HCT116 (cell line): Measurements from ENCODE around the gene LIMD2. TPM values are rescaled to one million over a fixed set of nuclear protein-coding genes. Genes with fewer than 3 reads are reported as not detected.
A peak's percentile ranks its signal among the peaks of the same experiment; 100 is the strongest.

Source experiments
- ATAC-seq: fragments of 200-7000 bp; cut with Tn5 transposase; 2 replicates; pipeline ENCODE4 v1.9.1; 2020; ENCODE audit warnings: mild to moderate bottlenecking, moderate library complexity
- BruUV-seq: library from RNA; stranded (reverse); fragments of 400-500 nt; replicated peaks from 2 replicates; lab custom pipeline; 2021; lab: Mats Ljungman, UMichigan
- CTCF ChIA-PET: fragments of 300-600 bp; sonication (Branson Sonifier 250); formaldehyde crosslinking; loops from one replicate; lab custom pipeline; 2021; ENCODE audit warnings: antibody characterized with exemption; lab: Charles Lee
- POLR2A ChIA-PET: fragments of 300-600, 350-600 bp; sonication (Branson Sonifier 250); formaldehyde crosslinking; loops from one replicate; lab custom pipeline; 2021; ENCODE audit warnings: antibody characterized with exemption; lab: Charles Lee
- RAD21 ChIA-PET, 2 experiments: fragments of 300-600 bp; sonication (Branson Sonifier 250); formaldehyde crosslinking; loops; one replicate each; lab custom pipeline; 2023; ENCODE audit warnings: low total read pairs in 2 of 2; ENCODE audit not compliant: uncharacterized antibody in 2 of 2, unreplicated experiment in 2 of 2, low non-redundant PET in 1 of 2; lab: Charles Lee
- DNase-seq: peaks from one replicate; pipeline ENCODE4 v3.0.0-alpha.2; 2010; ENCODE audit warnings: low read depth, low spot score
- H2AFZ ChIP-seq: fragments of 200-600 bp; shearing (Covaris generic), sonication (generic); 2 replicates; pipeline ENCODE4 v1.6.1; 2017; ENCODE audit warnings: low read depth, mixed run types, mixed read lengths, antibody characterized with exemption, low read length; ENCODE audit not compliant: poor library complexity, severe bottlenecking
- H3K27ac ChIP-seq: 2 replicates; pipeline ENCODE4 v1.5.1; 2012; ENCODE audit warnings: low read depth, low read length
- H3K27me3 ChIP-seq: fragments of 200-600 bp; sonication (generic); 2 replicates; pipeline ENCODE4 v1.6.1; 2016; ENCODE audit warnings: mixed run types, low read length, mixed read lengths; ENCODE audit not compliant: insufficient read depth
- H3K36me3 ChIP-seq, 2 experiments: fragments of 200-500 bp in 1 of 2; fragments of 200-600 bp in 1 of 2; sonication (Bioruptor generic) in 1 of 2; sonication (generic) in 1 of 2; 2 replicates each; pipeline versions ENCODE4 v1.5.1 to v1.6.1; 2014 to 2016; ENCODE audit warnings: low read length in 2 of 2, inconsistent platforms in 1 of 2, mixed read lengths in 1 of 2, mixed run types in 1 of 2; ENCODE audit not compliant: insufficient read depth in 2 of 2, control insufficient read depth in 1 of 2
- H3K4me1 ChIP-seq, 2 experiments: fragments of 200-600 bp in 1 of 2; sonication (generic) in 1 of 2; 2 replicates each; pipeline versions ENCODE4 v1.5.1 to v1.6.1; 2012 to 2017; ENCODE audit warnings: low read length in 2 of 2, inconsistent platforms in 1 of 2, mild to moderate bottlenecking in 1 of 2, mixed read lengths in 1 of 2, mixed run types in 1 of 2, moderate library complexity in 1 of 2; ENCODE audit not compliant: insufficient read depth in 2 of 2, control insufficient read depth in 1 of 2
- H3K4me2 ChIP-seq: fragments of 200-600 bp; sonication (generic); 2 replicates; pipeline ENCODE4 v1.6.1; 2017; ENCODE audit warnings: mixed run types, low read length, mixed read lengths
- H3K4me3 ChIP-seq, 2 experiments: fragments of 200-600 bp in 1 of 2; sonication (generic) in 1 of 2; replicated peaks in 1 of 2; 2 replicates each; pipeline ENCODE4 v1.5.1; 2011 to 2016; ENCODE audit warnings: low read length in 2 of 2, control low read depth in 1 of 2, low read depth in 1 of 2, mild to moderate bottlenecking in 1 of 2, mixed read lengths in 1 of 2, mixed run types in 1 of 2
- H3K79me2 ChIP-seq: fragments of 200-600 bp; sonication (generic); 2 replicates; pipeline ENCODE4 v1.6.1; 2017; ENCODE audit warnings: mild to moderate bottlenecking, mixed run types, low read length, moderate library complexity, mixed read lengths; ENCODE audit not compliant: insufficient read depth
- H3K9ac ChIP-seq: fragments of 200-600 bp; sonication (generic); 2 replicates; pipeline ENCODE4 v1.6.1; 2016; ENCODE audit warnings: low read length, mixed read lengths
- H3K9me2 ChIP-seq: fragments of 200-600 bp; sonication (generic), shearing (Covaris generic); 2 replicates; pipeline ENCODE4 v1.6.1; 2017; ENCODE audit warnings: mixed run types, mild to moderate bottlenecking, moderate library complexity; ENCODE audit not compliant: insufficient read depth
- H3K9me3 ChIP-seq, 2 experiments: fragments of 200-500 bp in 1 of 2; fragments of 200-600 bp in 1 of 2; sonication (Bioruptor generic) in 1 of 2; sonication (generic) in 1 of 2; 2 replicates each; pipeline ENCODE4 v1.6.1; 2014 to 2017; ENCODE audit warnings: low read length in 2 of 2, mixed read lengths in 2 of 2, inconsistent platforms in 1 of 2, low read depth in 1 of 2, mild to moderate bottlenecking in 1 of 2, mixed run types in 1 of 2, moderate library complexity in 1 of 2; ENCODE audit not compliant: control insufficient read depth in 1 of 2, insufficient read depth in 1 of 2
- H4K20me1 ChIP-seq: fragments of 200-600 bp; sonication (generic), shearing (Covaris generic); 2 replicates; pipeline ENCODE4 v1.6.1; 2017; ENCODE audit warnings: mixed run types, mild to moderate bottlenecking, moderate library complexity; ENCODE audit not compliant: insufficient read depth
- CTCF ChIP-seq, 3 experiments: fragments of 200-600 bp in 1 of 3; sonication (generic) in 1 of 3; IDR thresholded peaks in 2 of 3; conservative IDR thresholded peaks in 1 of 3; 2 replicates each; pipeline ENCODE4 v1.5.1; 2012 to 2017; ENCODE audit warnings: low read depth in 2 of 3, low read length in 2 of 3, antibody characterized with exemption in 1 of 3, borderline replicate concordance in 1 of 3, control low read depth in 1 of 3, mild to moderate bottlenecking in 1 of 3, mixed read lengths in 1 of 3, mixed run types in 1 of 3, moderate library complexity in 1 of 3; ENCODE audit not compliant: insufficient read depth in 1 of 3
- MAX ChIP-seq: IDR thresholded peaks from 2 replicates; pipeline ENCODE4 v1.6.1; 2012
- POLR2AphosphoS5 ChIP-seq: IDR thresholded peaks from 2 replicates; pipeline ENCODE4 v1.6.1; 2011; ENCODE audit warnings: mild to moderate bottlenecking, low read depth, low read length, moderate library complexity
- RAD21 ChIP-seq: IDR thresholded peaks from 2 replicates; pipeline ENCODE4 v1.6.1; 2012; ENCODE audit warnings: low read depth, mild to moderate bottlenecking
- SP1 ChIP-seq: IDR thresholded peaks from 2 replicates; pipeline ENCODE4 v1.6.1; 2012; ENCODE audit warnings: low read depth
- TCF7L2 ChIP-seq: IDR thresholded peaks from 2 replicates; pipeline ENCODE4 v1.7.0; 2011; ENCODE audit warnings: borderline replicate concordance, inconsistent platforms; ENCODE audit not compliant: insufficient read depth, insufficient read length; ENCODE audit errors: extremely low read depth
- intact Hi-C: fragments of 100-400 bp; cut with micrococcal nuclease; formaldehyde crosslinking; loops from 2 replicates; pipeline ENCODE4 v1.10.0; 2022
- total RNA-seq: library from RNA; stranded (reverse); gene quantifications from one replicate; pipeline ENCODE4 v1.2.1, GENCODE V29; 2021; ENCODE audit not compliant: unreplicated experiment

LIMD2 gene
- total RNA-seq, 1 experiment from 2014 or later, result 8.4 TPM

- TF ChIP-seq CTCF (IDR thresholded peaks at IDR 0.05 in 2 of 3, conservative IDR thresholded peaks at IDR 0.05 in 1 of 3; ENCODE audit: borderline replicate concordance in 1 of 3, insufficient read depth in 1 of 3, low read depth in 2 of 3, low read length in 2 of 3) (peak; percentile 85 to 89 (median 87)), TCF7L2 (no peak), MAX (no peak), RAD21 (peak; percentile 77), POLR2AphosphoS5 (peak; percentile 23; the same call in 1 of the 2 replicates), SP1 (no peak)
- DNase-seq (peak; percentile 27), ATAC-seq (peak; percentile 71)
- Histone ChIP-seq H3K9me2 (no peaks in the 10 kb centered on the region), H3K79me2 (no peaks in the 10 kb centered on the region), H3K9ac (no peak overlapping the region), H4K20me1 (no peaks in the 10 kb centered on the region), H3K27ac (no peak overlapping the region), H3K9me3 (no peaks in the 10 kb centered on the region), H3K4me2 (no peak overlapping the region), H3K27me3 (no peaks in the 10 kb centered on the region), H3K4me3 (no peak overlapping the region), H2AFZ (no peak overlapping the region), H3K4me1 (peaks cover 5 to 30% of the 10 kb centered on the region in 2 experiments), H3K36me3 (no peaks in the 10 kb centered on the region)
- CTCF ChIA-PET, result interaction anchor here (1.1 to 1.5 kb wide), 7 partner anchors 7 to 272 kb away, joined by 3 to 8 read pairs (median 3); no protein-coding TSS in a partner anchor
- RAD21 ChIA-PET, result no interaction called here
- POLR2A ChIA-PET, result interaction anchor here (0.7 kb wide), 1 partner anchor 499 kb away, joined by 3 read pairs; no protein-coding TSS in a partner anchor
- no TSS peak for BruUV-seq
- intact Hi-C loops, result loop anchor here (5.0 kb wide), 2 partner anchors 130 to 270 kb away; partner anchors contain the start of genes FTSJ3 and PSMC5
Observed at GRCh38 chr17:63697341-63698286, 2.3 kb downstream of the LIMD2 start.
